Hypothalamus (tissue), 51 donors: Measurements from ENCODE around the gene CRISP3.
"Not testable (repeated sequence)": the region's sequence is repeated elsewhere in the genome, so short reads cannot be mapped to it uniquely, and the experiment has no call there.

Experiments
- DNase-seq, 51 donors: peaks; one replicate each; lab custom pipeline; 2025; lab: John Stamatoyannopoulos, UW

CRISP3 gene

GRCh38 chr6:49744259-49744658 is at the start of gene CRISP3:
TSS of gene CRISP3 (minus strand) at chr6:49744388. CDS start at chr6:49744367, 21 bp downstream.
- no peak for DNase-seq

- no peak for DNase-seq
Observed at GRCh38 chr6:49790341-49790740, 46.2 kb upstream of the CRISP3 start.

- DNase-seq, result no peak
Observed at GRCh38 chr6:49787176-49787575, 43.0 kb upstream of the CRISP3 start, which contains the start of gene PGK2. TSS of gene PGK2 (minus strand) at chr6:49787285. CDS start at chr6:49787187, 98 bp downstream.

- no peak for DNase-seq
Observed at GRCh38 chr6:49784272-49784671, 40.1 kb upstream of the CRISP3 start.

- no peak for DNase-seq
Observed at GRCh38 chr6:49782725-49783124, 38.5 kb upstream of the CRISP3 start.

GRCh38 chr6:49782293-49782692 is 38.1 kb upstream of the CRISP3 start:
- DNase-seq, result no peak

GRCh38 chr6:49776444-49776843 is 32.3 kb upstream of the CRISP3 start:
- DNase-seq, result no peak

- no peak for DNase-seq
Observed at GRCh38 chr6:49775043-49775442, 30.9 kb upstream of the CRISP3 start.

- DNase-seq, result no peak
Observed at GRCh38 chr6:49772285-49772684, 28.1 kb upstream of the CRISP3 start.

GRCh38 chr6:49766762-49767161 is 22.6 kb upstream of the CRISP3 start:
- DNase-seq, result no peak

GRCh38 chr6:49764571-49765236 is 20.5 kb upstream of the CRISP3 start:
- DNase-seq, result peak in 1 of 51 donors; percentile 3

- no peak for DNase-seq
Observed at GRCh38 chr6:49743429-49743828, 759 bp downstream of the CRISP3 start.

- no peak for DNase-seq
Observed at GRCh38 chr6:49739423-49739822, 4.8 kb downstream of the CRISP3 start.

GRCh38 chr6:49736017-49736508 is 8.1 kb downstream of the CRISP3 start:
- DNase-seq, result no peak

- no peak for DNase-seq
Observed at GRCh38 chr6:49733680-49734079, 10.5 kb downstream of the CRISP3 start.

GRCh38 chr6:49732781-49733180 is 11.4 kb downstream of the CRISP3 start:
- no peak for DNase-seq

- DNase-seq, result no peak
Observed at GRCh38 chr6:49730251-49730650, 13.9 kb downstream of the CRISP3 start.

- not testable (repeated sequence) for DNase-seq
Observed at GRCh38 chr6:49723917-49724316, 20.3 kb downstream of the CRISP3 start.

GRCh38 chr6:49721297-49721696 is 22.9 kb downstream of the CRISP3 start:
- DNase-seq, result no peak

- no peak for DNase-seq
Observed at GRCh38 chr6:49720372-49720771, 23.8 kb downstream of the CRISP3 start.

- peak in 2 of 51 donors; percentile 2 to 5 for DNase-seq
Observed at GRCh38 chr6:49713346-49713745, 30.8 kb downstream of the CRISP3 start, which contains the start of gene CRISP2. TSS of gene CRISP2 (minus strand) at chr6:49713543. CDS start at chr6:49709196, 4,347 bp downstream.

- DNase-seq, result no peak
Observed at GRCh38 chr6:49698478-49698877, 45.7 kb downstream of the CRISP3 start.

GRCh38 chr6:49693512-49693911 is 50.7 kb downstream of the CRISP3 start:
- DNase-seq, result no peak
